HuH-7 (cell line): Measurements from ENCODE around the gene MUS81.
"Not testable (repeated sequence)": the region's sequence is repeated elsewhere in the genome, so short reads cannot be mapped to it uniquely, and the experiment has no call there.

Source experiments
- DNase-seq: peaks from one replicate; pipeline ENCODE4 v3.0.0; 2011; ENCODE audit warnings: low spot score

Gene MUS81

DNA sequence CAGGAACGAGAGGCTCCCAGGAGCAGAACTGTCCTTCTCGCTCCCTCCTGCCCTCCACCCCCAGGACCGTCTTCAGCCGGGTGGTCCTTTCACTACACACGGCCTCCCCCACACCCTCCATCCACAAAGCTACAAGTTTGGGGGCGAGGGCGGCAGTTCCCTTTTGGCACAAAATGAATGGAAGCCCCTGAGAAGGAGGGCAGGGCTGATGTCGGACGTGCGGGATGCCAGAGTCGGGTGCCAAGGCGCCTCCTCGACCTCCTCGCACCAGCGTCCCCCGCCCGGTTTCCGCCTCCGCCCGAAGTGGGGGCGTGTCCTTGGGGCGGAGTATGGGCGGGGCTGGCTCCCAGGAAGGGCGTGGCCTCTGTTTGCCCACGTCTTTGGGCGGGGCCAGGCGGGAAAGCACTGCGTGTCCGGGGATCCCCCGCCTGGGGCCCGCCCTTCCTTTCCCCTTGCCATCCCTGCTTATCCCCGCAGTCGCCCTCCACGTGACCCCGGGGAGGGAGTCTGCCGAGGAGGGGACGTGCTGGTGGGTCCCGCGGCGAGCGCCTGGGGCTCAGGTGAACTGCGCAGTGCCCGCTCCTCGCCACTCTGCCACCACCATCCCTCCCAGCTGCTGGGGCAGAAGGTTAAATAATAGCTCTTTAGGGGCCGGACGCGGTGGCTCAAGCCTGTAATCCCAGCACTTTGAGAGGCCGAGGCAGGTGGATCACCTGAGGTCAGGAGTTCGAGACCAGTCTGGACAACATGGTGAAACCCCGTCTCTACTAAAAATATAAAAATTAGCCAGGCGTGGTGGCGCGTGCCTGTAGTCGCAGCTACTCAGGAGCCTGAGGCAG lies 13.3 kb downstream of the MUS81 start:
- peak; percentile 97 for DNase-seq

- DNase-seq: no peak
Measured at GRCh38 chr11:65879617-65880016, 19.4 kb downstream of the MUS81 start, which contains the start of gene CTSW. Gene CTSW, plus strand, starts transcription at chr11:65879837. Its CDS starts 18 bp downstream, at chr11:65879855.

GRCh38 chr11:65880027-65880426 lies 19.8 kb downstream of the MUS81 start:
- DNase-seq: no peak

- DNase-seq: no peak
Measured at GRCh38 chr11:65880844-65881421, 20.7 kb downstream of the MUS81 start.

GRCh38 chr11:65882120-65883057 lies 22.2 kb downstream of the MUS81 start:
- DNase-seq: no peak

GRCh38 chr11:65883058-65883761 lies 23.0 kb downstream of the MUS81 start:
- no peak for DNase-seq

DNA sequence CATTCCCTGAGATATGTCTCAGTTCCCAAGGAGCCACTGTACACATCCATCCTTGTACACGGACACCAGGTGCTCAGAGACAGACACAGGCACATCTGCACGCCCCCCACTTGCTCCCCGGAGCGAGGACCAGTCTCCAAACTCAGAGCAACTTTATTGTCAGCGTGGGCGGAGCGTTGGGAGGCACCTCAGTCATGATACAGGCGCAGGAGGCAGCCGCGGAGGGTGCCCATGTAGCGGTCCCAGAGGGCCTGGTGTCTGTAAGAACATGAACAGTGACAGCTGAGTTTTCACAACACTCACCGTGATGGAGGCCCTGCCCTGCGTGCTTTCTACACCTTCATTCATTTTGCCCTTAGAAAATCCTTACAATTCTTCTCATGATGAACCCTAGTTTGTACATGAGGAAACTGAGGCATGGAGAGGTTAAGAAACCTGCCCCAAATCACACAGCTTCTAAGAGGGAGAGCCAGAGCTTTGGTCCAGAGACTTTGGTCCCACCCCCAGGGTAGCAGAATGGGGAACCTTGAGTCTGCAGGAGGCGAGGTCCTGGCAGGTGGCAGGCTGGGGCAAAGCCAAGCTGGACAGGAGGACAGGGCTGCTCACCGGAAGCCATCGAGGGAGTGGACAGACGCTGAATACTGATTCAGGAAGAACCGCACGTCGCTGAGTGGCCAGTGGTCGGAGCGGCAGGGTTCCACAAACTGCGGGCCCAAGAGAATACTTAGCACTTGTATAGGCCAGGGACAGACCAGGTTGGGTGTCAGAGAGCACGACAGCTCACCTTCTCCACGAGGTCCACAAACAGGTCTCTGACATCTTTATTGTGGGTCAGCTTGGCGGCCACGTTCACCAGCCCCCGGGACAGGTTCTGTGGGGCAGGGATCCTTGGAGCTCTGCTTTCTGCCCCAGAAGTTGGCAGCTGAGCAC lies 23.8 kb downstream of the MUS81 start:
- no peak for DNase-seq

- DNase-seq: peak; percentile 84
Measured at GRCh38 chr11:65884716-65885092, 24.5 kb downstream of the MUS81 start.

DNA sequence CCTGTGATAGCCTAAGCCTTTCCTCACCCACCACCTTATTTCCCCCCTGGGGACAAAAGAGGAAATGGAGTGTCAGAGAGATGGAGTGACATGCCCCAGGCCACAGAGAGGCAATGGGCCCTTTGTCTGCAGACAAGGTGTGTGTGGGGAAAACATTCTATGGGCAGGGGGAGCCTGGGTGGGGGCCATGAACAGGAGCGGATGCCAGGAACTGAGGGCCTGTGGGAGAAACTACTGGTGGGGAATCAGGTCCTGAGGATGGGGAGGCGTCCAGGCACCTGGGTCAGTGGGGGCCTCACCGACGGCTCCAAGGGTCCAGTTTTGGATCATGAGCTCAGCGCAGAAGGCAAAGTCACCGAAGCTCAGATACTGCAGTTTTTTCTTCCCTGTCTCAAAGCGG lies 25.0 kb downstream of the MUS81 start:
- DNase-seq: no peak

- no peak for DNase-seq
Measured at GRCh38 chr11:65885808-65886536, 25.7 kb downstream of the MUS81 start.

GRCh38 chr11:65886826-65887722 lies 26.8 kb downstream of the MUS81 start:
- no peak for DNase-seq

GRCh38 chr11:65887723-65888162 lies 27.5 kb downstream of the MUS81 start:
- DNase-seq: no peak

DNA sequence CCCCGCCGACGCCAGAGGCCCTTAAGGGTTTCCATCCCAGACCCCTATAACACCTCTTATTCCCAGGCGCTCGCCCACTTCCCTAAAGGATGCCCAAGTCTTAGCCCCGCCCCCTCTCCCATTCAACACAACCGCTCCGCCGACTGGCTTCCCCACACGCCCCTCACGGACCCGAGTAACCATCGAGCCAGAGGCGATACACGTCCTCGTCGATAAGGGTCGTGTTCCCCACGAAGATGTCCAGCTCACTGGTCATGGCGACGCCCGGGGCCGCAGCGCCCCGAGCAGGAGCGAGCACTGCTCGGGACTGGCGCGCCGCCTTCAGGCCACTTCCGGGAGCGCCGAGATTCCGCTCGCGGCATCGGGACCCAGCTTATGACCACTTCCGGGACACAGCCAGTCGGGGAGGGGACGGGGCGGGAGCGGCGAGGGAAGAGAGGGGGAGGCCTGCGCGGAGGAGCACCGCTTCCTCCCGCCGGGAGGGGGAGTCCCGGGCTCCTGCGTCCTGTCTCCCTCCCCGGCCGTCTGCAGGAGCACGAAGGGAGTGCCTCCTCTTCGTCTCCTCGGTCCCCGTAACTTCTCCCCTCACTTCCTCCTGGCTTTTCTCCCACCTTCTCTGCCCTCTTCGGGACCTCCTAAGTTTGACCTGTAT lies 28.1 kb downstream of the MUS81 start, which contains the start of gene FIBP:
Gene FIBP, minus strand, starts transcription at position 309 of the 652 bp plus-strand sequence. Its CDS starts 53 bp downstream, at position 256.
- peak; percentile 93 for DNase-seq

DNA sequence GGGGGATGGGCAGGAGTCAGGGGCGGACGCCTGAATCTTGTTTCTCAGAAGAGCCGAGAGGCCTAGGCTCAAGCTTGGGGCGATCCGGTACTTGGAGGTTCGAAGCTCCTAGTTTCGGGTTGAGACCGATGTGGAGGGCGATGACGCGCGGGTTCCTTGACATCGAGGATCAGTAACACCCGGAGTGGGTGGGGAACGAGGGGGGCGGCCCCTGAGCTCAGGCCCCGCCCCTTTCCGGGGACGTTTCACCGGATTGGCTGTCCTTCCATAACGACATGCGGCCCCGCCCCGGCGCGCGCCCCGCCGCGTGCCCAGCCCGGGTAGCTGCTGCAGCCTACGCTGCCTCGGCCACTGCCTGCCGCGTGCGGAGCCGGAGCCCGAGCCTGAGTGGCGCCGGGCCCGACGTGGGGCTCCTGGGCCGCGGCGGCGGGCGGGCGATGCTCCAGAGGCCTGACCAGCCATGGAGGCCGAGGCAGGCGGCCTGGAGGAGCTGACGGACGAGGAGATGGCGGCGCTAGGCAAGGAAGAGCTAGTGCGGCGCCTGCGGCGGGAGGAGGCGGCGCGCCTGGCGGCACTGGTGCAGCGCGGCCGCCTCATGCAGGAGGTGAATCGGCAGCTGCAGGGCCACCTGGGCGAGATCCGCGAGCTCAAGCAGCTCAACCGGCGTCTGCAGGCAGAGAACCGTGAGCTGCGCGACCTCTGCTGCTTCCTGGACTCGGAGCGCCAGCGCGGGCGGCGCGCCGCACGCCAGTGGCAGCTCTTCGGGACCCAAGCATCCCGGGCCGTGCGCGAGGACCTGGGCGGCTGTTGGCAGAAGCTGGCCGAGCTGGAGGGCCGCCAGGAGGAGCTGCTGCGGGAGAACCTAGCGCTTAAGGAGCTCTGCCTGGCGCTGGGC lies 30.3 kb downstream of the MUS81 start, which contains the start of gene CCDC85B:
Gene CCDC85B, plus strand, starts transcription at position 350 of the 895 bp plus-strand sequence. Its CDS starts 111 bp downstream, at position 461.
- peak; percentile 94 for DNase-seq

DNA sequence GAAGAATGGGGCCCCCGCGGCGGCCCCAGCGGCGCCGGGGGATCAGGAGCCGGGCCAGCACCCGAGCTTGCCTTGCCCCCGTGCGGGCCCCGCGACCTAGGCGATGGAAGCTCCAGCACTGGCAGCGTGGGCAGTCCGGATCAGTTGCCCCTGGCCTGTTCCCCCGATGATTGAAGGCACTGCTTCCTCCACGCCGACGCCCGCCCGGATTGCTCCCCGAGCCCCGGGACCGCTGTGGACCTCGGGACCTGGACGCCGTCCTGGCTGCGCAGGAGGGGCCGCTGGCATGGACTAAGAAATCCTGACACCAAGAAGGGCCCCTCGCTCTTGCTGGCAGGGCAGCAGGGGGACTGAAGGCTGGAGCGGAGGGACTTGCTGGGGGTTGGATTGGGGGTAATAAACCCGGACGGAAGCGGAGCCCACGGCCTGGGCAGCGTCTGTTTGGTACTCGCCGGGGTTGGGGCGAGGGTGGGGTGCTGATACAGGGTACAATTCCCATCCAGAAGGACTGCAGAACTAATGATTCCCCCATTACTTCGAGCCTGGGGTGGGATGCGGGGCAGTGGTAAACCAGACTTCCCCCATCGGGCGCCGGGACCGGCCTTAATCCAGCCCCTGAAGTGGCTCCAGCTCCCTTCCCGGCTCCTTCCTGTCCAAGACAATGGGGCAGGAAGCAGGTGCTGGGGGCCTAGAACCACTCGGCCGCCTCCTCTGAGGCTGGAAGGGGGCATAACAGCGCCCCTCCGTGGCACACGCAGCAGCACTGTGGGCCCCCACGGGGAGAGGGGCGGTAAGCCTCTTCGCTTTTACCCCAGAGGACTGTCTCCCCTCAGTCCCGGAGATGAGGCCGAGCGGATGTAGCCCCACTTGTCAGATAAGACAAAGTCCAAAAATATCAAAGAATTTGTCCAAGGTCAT lies 31.2 kb downstream of the MUS81 start:
- DNase-seq: no peak

DNA sequence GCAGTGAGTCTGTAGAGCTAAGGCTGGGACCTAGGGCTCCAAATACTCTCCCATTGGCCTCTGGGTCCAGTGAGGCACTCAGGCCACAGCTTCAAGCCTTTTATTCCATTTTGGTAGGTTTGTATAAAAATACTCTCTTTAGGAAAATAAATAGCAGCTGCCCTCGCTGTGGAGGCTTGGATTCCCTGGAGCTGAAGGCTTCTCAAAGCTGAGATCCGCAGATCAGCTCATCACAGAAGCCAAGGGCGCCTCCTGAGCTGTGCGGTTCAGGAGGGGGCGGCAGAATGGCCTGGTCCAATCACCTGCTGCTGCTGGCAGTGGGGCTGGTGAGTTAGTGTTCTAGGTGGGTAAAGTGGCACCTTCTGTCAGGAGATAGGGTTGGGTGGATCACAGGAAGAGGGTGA lies 31.9 kb downstream of the MUS81 start:
- not testable (repeated sequence) for DNase-seq
